PC-3 (cell line): ENCODE measurements around the gene PLD4. TPM values are rescaled to one million over a fixed set of nuclear protein-coding genes. Genes with fewer than 3 reads are reported as not detected.

Source experiments
- ATAC-seq: fragments of 200-7000 bp; cut with Tn5 transposase; 2 replicates; pipeline ENCODE4 v1.9.1; 2020; ENCODE audit warnings: mild to moderate bottlenecking, moderate library complexity
- BruUV-seq: library from RNA; stranded (reverse); fragments of 400-500 nt; replicated peaks from 2 replicates; lab custom pipeline; 2021; lab: Mats Ljungman, UMichigan
- CTCF ChIA-PET: fragments of 300-600 bp; sonication (Branson Sonifier 250); formaldehyde crosslinking; loops from one replicate; lab custom pipeline; 2022; ENCODE audit warnings: antibody characterized with exemption; lab: Charles Lee
- POLR2A ChIA-PET: fragments of 300-600 bp; sonication (Branson Sonifier 250); formaldehyde crosslinking; loops from one replicate; lab custom pipeline; 2022; ENCODE audit warnings: antibody characterized with exemption; ENCODE audit not compliant: unreplicated experiment; lab: Charles Lee
- DNase-seq: peaks from one replicate; pipeline ENCODE4 v3.0.0-alpha.2; 2015
- H2AFZ ChIP-seq: fragments of 300-600 bp; sonication (generic); 2 replicates; pipeline ENCODE4 v1.6.0; 2016; ENCODE audit warnings: antibody characterized with exemption, low read length
- H3F3A ChIP-seq: fragments of 300-600 bp; sonication (generic); one replicate; pipeline ENCODE4 v1.6.0; 2017; ENCODE audit warnings: antibody characterized with exemption, low read length, control low read depth, mild to moderate bottlenecking; ENCODE audit not compliant: unreplicated experiment
- H3K27ac ChIP-seq: fragments of 300-600 bp; sonication (generic); 2 replicates; pipeline ENCODE4 v1.5.1; 2016; ENCODE audit warnings: mild to moderate bottlenecking, low read length
- H3K27me3 ChIP-seq: fragments of 300-600 bp; sonication (generic); 2 replicates; pipeline ENCODE4 v1.6.1; 2016; ENCODE audit warnings: low read length, mixed read lengths
- H3K36me3 ChIP-seq: fragments of 300-600 bp; sonication (generic); 2 replicates; pipeline ENCODE4 v1.6.1; 2016; ENCODE audit warnings: low read depth, mixed run types, low read length, mixed read lengths
- H3K4me1 ChIP-seq: fragments of 300-600 bp; sonication (generic); 2 replicates; pipeline ENCODE4 v1.5.1; 2016; ENCODE audit warnings: low read length; ENCODE audit not compliant: insufficient read depth
- H3K4me2 ChIP-seq: fragments of 300-600 bp; sonication (generic); 2 replicates; pipeline ENCODE4 v1.6.0; 2016; ENCODE audit warnings: low read length
- H3K4me3 ChIP-seq: fragments of 300-600 bp; sonication (generic); 2 replicates; pipeline ENCODE4 v1.5.1; 2016; ENCODE audit warnings: mild to moderate bottlenecking, low read length, mixed read lengths
- H3K79me2 ChIP-seq: fragments of 300-600 bp; sonication (generic); 2 replicates; pipeline ENCODE4 v1.6.1; 2017; ENCODE audit warnings: low read length, mixed read lengths
- H3K9ac ChIP-seq: fragments of 300-600 bp; sonication (generic); 2 replicates; pipeline ENCODE4 v1.6.0; 2016; ENCODE audit warnings: mild to moderate bottlenecking, low read length
- H3K9me2 ChIP-seq: fragments of 300-600 bp; sonication (generic); replicated peaks from 2 replicates; pipeline ENCODE4 v1.6.1; 2016; ENCODE audit warnings: mixed run types, low read length, mixed read lengths
- H3K9me3 ChIP-seq: fragments of 300-600 bp; sonication (generic); 2 replicates; pipeline ENCODE4 v1.6.1; 2016; ENCODE audit warnings: low read length, mixed read lengths
- H4K20me1 ChIP-seq: fragments of 300-600 bp; sonication (generic); 2 replicates; pipeline ENCODE4 v1.6.1; 2016; ENCODE audit warnings: low read length, mixed read lengths
- CTCF ChIP-seq: fragments of 300-600 bp; sonication (generic); conservative IDR thresholded peaks from 2 replicates; pipeline ENCODE4 v1.5.1; 2017; ENCODE audit warnings: antibody characterized with exemption, low read depth, mild to moderate bottlenecking, low read length
- EZH2 ChIP-seq: fragments of 300-600 bp; sonication (generic); IDR thresholded peaks from one replicate; pipeline ENCODE4 v1.6.1; 2017; ENCODE audit warnings: antibody characterized with exemption, mild to moderate bottlenecking, low read length; ENCODE audit not compliant: unreplicated experiment
- EZH2phosphoT487 ChIP-seq: fragments of 300-600 bp; sonication (generic); IDR thresholded peaks from 2 replicates; pipeline ENCODE4 v1.6.1; 2018; ENCODE audit warnings: mild to moderate bottlenecking, antibody characterized with exemption, low read length, borderline replicate concordance
- intact Hi-C: fragments of 100-400 bp; cut with micrococcal nuclease; formaldehyde crosslinking; loops from 2 replicates; pipeline ENCODE4 v1.9.0; 2023
- total RNA-seq: library from RNA; depleted of rRNA; stranded (reverse); fragments of >200 nt; gene quantifications from 2 replicates; pipeline ENCODE4 v1.2.3, GENCODE V29; 2014

Gene PLD4
- total RNA-seq, 1 experiment from 2014 or later = 0.04 TPM

- no peaks in the 10 kb centered on the region for H4K20me1 ChIP-seq
- H3K36me3 ChIP-seq = no peaks in the 10 kb centered on the region
- TF ChIP-seq EZH2 (no peak), CTCF (no peak), EZH2phosphoT487 (no peak)
- no peak overlapping the region for H3K4me3 ChIP-seq
- no TSS peak for BruUV-seq
- no peak overlapping the region for H3K27ac ChIP-seq
- no peaks in the 10 kb centered on the region for H3K9me3 ChIP-seq
- ATAC-seq = no peak
- intact Hi-C loops = no loop called here
- H3K4me2 ChIP-seq = no peak overlapping the region
- H3K4me1 ChIP-seq = no peaks in the 10 kb centered on the region
- DNase-seq = no peak
- no peak overlapping the region for H3K9ac ChIP-seq
- ChIA-PET POLR2A (no interaction called here), CTCF (no interaction called here)
- no peaks in the 10 kb centered on the region for H3F3A ChIP-seq
- no peaks in the 10 kb centered on the region for H3K79me2 ChIP-seq
- no peaks in the 10 kb centered on the region for H3K9me2 ChIP-seq
- H2AFZ ChIP-seq = no peak overlapping the region
- no peaks in the 10 kb centered on the region for H3K27me3 ChIP-seq
These were observed 849 bp upstream of the PLD4 start for GRCh38 chr14:104923640-104924420.

GRCh38 chr14:104925214-104925854, 655 bp downstream of the PLD4 start:
- POLR2A ChIA-PET = interaction anchor here (0.6 kb wide), 1 partner anchor 16 kb away, joined by 6 read pairs; no protein-coding TSS in a partner anchor
- intact Hi-C loops = no loop called here
- no peak overlapping the region for H3K4me2 ChIP-seq
- no peaks in the 10 kb centered on the region for H3K9me3 ChIP-seq
- H3K9ac ChIP-seq = no peak overlapping the region
- CTCF ChIA-PET = no interaction called here
- DNase-seq = no peak
- BruUV-seq = no TSS peak
- no peaks in the 10 kb centered on the region for H3K36me3 ChIP-seq
- no peaks in the 10 kb centered on the region for H3K79me2 ChIP-seq
- no peaks in the 10 kb centered on the region for H3K9me2 ChIP-seq
- no peak overlapping the region for H3K4me3 ChIP-seq
- no peaks in the 10 kb centered on the region for H3F3A ChIP-seq
- no peaks in the 10 kb centered on the region for H3K4me1 ChIP-seq
- H2AFZ ChIP-seq = no peak overlapping the region
- H4K20me1 ChIP-seq = no peaks in the 10 kb centered on the region
- TF ChIP-seq EZH2phosphoT487 = no peak
- no peak for TF ChIP-seq EZH2
- no peak for TF ChIP-seq CTCF
- H3K27me3 ChIP-seq = no peaks in the 10 kb centered on the region
- no peak for ATAC-seq
- H3K27ac ChIP-seq = no peak overlapping the region
